ENCODE measurements around the gene SLC5A4.

SLC5A4 gene

DNA sequence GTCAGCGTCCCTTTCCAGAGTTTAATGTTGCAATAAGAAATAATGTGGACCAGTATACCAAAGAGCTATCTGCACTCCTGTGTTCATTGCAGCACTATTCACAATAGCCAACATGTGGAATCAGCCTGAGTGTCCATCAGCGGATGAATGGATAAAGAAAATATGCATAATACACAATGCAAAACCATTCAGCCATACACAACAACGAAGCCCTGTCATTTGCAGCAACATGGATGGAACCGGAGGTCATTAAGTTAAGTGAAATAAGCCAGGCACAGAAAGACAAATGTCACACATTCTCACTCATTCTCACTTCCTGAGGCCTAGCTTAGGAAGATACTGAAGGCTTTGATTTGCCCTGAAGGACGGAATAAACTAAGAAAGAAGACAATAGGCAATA, 22.1 kb downstream of the SLC5A4 start:
- H3K27me3 ChIP-seq (ENCODE audit: low read length): no peaks in the 10 kb centered on the region
- no peak overlapping the region for H3K9ac ChIP-seq (ENCODE audit: low read length)
- TF ChIP-seq, protein P1, sequence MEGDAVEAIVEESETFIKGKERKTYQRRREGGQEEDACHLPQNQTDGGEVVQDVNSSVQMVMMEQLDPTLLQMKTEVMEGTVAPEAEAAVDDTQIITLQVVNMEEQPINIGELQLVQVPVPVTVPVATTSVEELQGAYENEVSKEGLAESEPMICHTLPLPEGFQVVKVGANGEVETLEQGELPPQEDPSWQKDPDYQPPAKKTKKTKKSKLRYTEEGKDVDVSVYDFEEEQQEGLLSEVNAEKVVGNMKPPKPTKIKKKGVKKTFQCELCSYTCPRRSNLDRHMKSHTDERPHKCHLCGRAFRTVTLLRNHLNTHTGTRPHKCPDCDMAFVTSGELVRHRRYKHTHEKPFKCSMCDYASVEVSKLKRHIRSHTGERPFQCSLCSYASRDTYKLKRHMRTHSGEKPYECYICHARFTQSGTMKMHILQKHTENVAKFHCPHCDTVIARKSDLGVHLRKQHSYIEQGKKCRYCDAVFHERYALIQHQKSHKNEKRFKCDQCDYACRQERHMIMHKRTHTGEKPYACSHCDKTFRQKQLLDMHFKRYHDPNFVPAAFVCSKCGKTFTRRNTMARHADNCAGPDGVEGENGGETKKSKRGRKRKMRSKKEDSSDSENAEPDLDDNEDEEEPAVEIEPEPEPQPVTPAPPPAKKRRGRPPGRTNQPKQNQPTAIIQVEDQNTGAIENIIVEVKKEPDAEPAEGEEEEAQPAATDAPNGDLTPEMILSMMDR (IDR thresholded peaks at IDR 0.05; ENCODE audit: insufficient read depth, low read length, poor library complexity, severe bottlenecking): no peak
- TF ChIP-seq EZH2phosphoT487 (conservative IDR thresholded peaks at IDR 0.05; ENCODE audit: low read length): no peak
- no peaks in the 10 kb centered on the region for H3K9me2 ChIP-seq (replicated peaks; ENCODE audit: insufficient read depth, low read length)
- no peak overlapping the region for H3K4me2 ChIP-seq (ENCODE audit: low read depth, low read length, poor library complexity, severe bottlenecking)
- H3F3A ChIP-seq (ENCODE audit: insufficient read depth): no peaks in the 10 kb centered on the region
- no peaks in the 10 kb centered on the region for H3K79me2 ChIP-seq (ENCODE audit: insufficient read depth, low read length)
- no peaks in the 10 kb centered on the region for H4K20me1 ChIP-seq (ENCODE audit: low read depth, low read length)
- H2AFZ ChIP-seq (ENCODE audit: low read depth, low read length, severe bottlenecking): no peak overlapping the region
- H3K27ac ChIP-seq (ENCODE audit: low read depth, low read length): no peak overlapping the region
- no peaks in the 10 kb centered on the region for H3K9me3 ChIP-seq (ENCODE audit: insufficient read depth, low read length)
- H3K4me3 ChIP-seq (ENCODE audit: insufficient read depth, low read length, poor library complexity, severe bottlenecking): no peak overlapping the region
- H3K36me3 ChIP-seq (ENCODE audit: low read length): no peaks in the 10 kb centered on the region

DNA sequence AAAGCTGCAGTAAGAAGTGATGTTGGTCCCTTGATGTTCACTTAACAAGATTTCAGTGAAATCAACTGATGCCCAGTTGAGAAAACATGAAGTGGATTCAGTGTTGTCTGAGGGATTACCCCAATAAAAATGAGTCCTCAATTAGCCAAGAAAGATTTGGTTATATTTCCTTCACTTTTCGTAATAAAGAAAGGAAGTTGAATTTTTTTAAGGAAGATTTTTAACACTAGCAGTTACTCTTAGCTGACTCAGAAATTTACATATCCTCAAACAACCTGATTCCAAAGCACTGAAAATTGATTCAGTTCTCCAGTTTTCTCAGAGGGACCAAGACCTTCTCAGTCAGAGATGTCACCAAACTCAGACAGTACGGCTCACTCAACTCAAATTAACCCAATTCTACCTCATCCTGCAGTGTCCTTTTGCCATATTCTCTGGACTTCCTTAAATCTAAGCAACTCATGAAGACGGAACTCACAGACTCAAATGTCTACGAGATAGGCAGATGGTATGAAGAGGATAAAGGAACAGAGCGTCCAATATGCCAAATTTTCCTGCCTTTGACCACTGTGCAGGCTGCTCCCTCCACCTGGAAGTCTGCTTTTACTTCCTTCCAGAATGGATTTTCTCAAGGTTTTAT, 22.8 kb downstream of the SLC5A4 start:
- no peak overlapping the region for H3K4me3 ChIP-seq (ENCODE audit: insufficient read depth, low read length, poor library complexity, severe bottlenecking)
- no peaks in the 10 kb centered on the region for H3F3A ChIP-seq (ENCODE audit: insufficient read depth)
- H3K9ac ChIP-seq (ENCODE audit: low read length): no peak overlapping the region
- no peaks in the 10 kb centered on the region for H3K9me3 ChIP-seq (ENCODE audit: insufficient read depth, low read length)
- H3K79me2 ChIP-seq (ENCODE audit: insufficient read depth, low read length): no peaks in the 10 kb centered on the region
- H3K36me3 ChIP-seq (ENCODE audit: low read length): no peaks in the 10 kb centered on the region
- H3K4me2 ChIP-seq (ENCODE audit: low read depth, low read length, poor library complexity, severe bottlenecking): no peak overlapping the region
- H4K20me1 ChIP-seq (ENCODE audit: low read depth, low read length): no peaks in the 10 kb centered on the region
- H2AFZ ChIP-seq (ENCODE audit: low read depth, low read length, severe bottlenecking): no peak overlapping the region
- H3K27me3 ChIP-seq (ENCODE audit: low read length): no peaks in the 10 kb centered on the region
- H3K27ac ChIP-seq (ENCODE audit: low read depth, low read length): no peak overlapping the region
- H3K9me2 ChIP-seq (replicated peaks; ENCODE audit: insufficient read depth, low read length): no peaks in the 10 kb centered on the region
- TF ChIP-seq EZH2phosphoT487 (conservative IDR thresholded peaks at IDR 0.05; ENCODE audit: low read length): no peak
- TF ChIP-seq, protein P1 (IDR thresholded peaks at IDR 0.05; ENCODE audit: insufficient read depth, low read length, poor library complexity, severe bottlenecking): no peak

DNA sequence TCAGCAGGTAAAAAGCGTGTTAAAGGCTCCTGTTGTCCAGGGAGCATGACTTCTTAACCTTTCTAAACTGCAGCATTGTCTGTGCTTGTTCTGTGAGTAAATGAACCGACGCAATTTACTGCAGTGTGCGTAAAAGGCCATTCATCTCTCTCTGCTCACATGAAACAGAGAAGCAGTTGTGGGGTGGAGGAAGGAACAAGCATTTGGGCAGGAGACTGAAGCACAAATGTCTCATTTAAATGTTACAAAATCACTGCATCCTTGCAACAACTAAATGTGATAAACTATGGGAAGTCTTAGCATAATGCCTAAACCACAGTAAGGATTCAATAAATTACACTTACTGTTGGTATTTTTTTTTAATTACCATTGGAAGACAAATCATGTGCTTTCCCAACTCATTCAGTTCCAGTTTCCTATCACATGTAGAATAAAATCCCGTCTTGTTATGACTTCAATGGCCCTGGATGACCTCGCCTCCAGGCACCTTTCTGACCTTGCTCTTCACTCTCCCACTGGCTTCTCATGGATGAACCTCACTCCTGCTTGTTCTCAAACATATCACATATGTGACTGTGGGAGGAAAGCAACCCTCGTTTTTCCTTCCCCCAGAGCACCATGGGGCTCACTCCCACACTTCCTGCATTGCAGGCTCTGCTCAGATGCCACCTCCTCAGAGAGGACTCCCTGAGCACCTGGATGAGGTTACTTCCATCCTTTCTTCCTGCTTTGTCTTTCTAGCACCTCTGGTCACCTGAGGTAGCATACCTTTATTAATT, 28.6 kb downstream of the SLC5A4 start:
- Histone ChIP-seq H3K4me3 (ENCODE audit: insufficient read depth, low read length, poor library complexity, severe bottlenecking) (no peak overlapping the region), H3K9me2 (replicated peaks; ENCODE audit: insufficient read depth, low read length) (no peaks in the 10 kb centered on the region), H4K20me1 (ENCODE audit: low read depth, low read length) (no peaks in the 10 kb centered on the region), H3K36me3 (ENCODE audit: low read length) (no peaks in the 10 kb centered on the region), H3K4me2 (ENCODE audit: low read depth, low read length, poor library complexity, severe bottlenecking) (no peak overlapping the region), H3K9me3 (ENCODE audit: insufficient read depth, low read length) (no peaks in the 10 kb centered on the region), H3K9ac (ENCODE audit: low read length) (no peak overlapping the region), H3K79me2 (ENCODE audit: insufficient read depth, low read length) (no peaks in the 10 kb centered on the region), H3K27ac (ENCODE audit: low read depth, low read length) (no peak overlapping the region), H3F3A (ENCODE audit: insufficient read depth) (no peaks in the 10 kb centered on the region), H2AFZ (ENCODE audit: low read depth, low read length, severe bottlenecking) (no peak overlapping the region), H3K27me3 (ENCODE audit: low read length) (no peaks in the 10 kb centered on the region)
- no peak for TF ChIP-seq EZH2phosphoT487 (conservative IDR thresholded peaks at IDR 0.05; ENCODE audit: low read length)
- TF ChIP-seq, protein P1 (IDR thresholded peaks at IDR 0.05; ENCODE audit: insufficient read depth, low read length, poor library complexity, severe bottlenecking): no peak

Data from SU-DHL-6 (cell line).